ENCODE data around the gene CUBN.
A peak's percentile ranks its signal among the peaks of the same experiment; 100 is the strongest.

Gene CUBN

DNA sequence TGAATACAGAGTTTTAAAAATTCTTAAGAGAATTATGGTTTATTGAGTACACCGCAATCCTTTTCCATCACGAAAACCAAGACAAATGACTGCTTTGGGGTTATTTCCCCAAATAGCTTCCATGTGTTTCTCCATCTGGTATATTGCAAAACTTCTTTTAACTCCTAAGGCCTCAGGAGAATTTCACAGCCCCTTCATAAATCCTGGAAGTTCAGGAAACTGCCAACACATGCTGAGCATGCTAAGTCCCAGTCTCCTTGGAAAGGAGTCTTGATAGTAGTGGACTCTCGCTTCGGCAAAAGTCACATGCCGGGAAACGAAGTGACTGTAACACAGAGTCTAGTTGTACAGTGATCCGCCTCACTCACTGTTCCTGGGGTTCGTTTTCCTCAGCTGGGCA, 224.3 kb downstream of the CUBN start:
- no peak for DNase-seq

DNA sequence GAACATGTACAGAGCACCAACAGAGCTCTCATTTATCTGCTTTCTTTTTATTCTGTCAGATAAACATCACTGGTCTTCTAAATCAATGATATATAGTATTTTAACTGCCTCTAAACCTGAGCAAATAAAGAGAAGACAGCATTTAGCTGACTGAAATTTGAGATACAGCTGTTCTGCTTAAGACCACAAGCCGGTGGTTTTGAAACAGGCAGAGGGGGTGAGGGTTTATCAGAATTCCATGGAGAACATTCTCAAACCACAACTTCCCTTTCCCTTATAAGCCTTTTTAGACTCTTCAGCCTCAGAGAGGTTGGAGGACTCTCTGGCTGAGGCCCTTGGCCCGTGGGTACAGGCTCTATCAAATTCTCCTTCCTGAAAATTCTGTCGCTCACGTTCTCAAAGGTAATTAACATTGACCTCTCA, 225.0 kb downstream of the CUBN start:
- DNase-seq = no peak

DNA sequence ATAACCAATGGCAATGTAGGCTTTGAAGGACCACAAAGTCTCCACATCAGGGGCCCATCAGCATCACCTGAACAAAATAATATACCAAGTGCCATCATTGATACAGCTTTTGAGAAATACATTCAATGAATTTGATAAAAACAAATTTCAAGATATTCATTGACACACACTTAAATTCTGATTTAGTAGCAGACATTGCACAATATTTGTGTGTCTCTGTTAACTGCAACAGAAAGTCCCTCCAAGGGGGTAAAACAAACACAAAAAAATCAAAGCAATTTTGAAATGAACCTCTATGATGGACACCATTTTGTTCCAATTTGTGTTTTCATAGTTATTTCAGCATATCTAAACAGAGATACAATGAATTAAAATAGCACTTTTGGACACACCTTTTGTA, 225.6 kb downstream of the CUBN start:
- DNase-seq = no peak

DNA sequence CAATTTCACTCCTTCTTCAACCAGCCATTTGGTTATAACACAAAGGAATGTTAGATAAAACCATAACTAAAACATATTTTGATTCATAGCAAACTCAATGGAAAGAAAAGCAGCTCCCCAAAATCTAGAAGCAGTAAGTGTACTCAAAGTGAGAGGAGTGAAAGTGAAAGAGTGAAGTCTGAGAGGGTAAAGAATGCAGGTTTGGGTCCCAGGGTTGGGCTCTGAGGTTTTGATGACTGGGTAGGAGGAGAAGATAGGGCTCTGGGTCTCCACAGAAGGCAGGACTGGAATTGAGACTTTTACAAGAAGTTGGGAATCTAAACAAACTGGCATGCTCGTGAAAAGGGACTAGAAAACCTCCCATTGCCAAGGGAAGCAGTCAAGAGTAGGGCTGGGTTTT, 227.0 kb downstream of the CUBN start:
- DNase-seq = no peak

DNA sequence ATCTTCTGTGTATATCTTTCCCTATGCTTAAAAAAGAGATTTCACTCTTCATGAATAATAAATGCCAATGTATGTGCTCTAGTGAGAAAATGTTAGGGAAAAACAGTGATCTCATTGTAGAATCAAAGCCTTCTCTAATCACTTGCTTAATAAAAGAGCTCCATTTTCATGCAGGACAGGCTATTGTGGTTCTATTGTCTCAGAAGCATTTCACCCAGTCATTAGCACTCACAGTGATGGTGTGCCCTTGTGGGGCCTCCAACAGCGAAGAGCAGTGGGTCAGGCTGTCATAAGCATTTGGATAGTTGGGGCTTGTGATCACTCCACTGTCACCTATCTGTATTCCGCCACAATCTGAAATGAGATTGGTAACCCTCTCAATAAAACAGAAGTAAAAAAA, 228.5 kb downstream of the CUBN start:
- DNase-seq = no peak

DNA sequence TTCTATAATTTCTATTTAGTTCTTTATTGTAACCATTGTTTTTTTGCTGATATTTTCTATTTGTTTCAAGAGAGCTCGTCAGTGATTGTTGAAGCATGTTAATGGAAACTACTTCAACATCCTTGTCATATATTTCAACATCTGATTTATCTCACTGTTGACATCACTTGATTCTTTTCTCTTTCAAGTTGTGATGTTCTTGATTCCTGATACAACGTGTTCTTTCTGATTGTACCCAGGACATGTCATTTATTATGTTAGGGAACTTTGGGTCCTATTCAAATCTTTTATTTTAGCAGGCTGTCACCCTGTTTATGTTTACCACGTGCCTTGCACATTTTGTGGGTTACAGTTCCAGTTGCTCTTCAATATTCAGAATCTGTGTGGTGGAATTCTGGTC, 232.6 kb downstream of the CUBN start:
- DNase-seq = no peak

DNA sequence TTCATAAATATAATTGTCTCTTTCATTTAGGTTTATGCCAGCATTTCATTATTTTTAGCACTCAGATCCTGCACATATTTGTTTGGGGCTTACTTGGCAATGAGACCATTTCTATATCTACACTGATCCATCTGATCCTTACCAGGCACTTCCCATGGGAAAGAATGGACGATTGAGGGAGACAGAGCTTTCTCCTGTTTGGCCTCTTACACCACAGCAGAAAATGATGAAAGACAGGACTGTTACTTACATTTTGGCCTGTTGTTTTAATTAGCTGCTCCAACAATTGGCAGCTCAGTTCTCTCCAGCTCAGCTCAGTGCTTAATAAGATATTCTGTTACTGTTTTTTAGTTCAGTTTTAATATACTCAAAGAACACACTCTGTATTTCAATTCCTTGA, 234.8 kb downstream of the CUBN start:
- no peak for DNase-seq

GRCh38 chr10:16893664-16894063, 235.9 kb downstream of the CUBN start:
- DNase-seq = no peak

DNA sequence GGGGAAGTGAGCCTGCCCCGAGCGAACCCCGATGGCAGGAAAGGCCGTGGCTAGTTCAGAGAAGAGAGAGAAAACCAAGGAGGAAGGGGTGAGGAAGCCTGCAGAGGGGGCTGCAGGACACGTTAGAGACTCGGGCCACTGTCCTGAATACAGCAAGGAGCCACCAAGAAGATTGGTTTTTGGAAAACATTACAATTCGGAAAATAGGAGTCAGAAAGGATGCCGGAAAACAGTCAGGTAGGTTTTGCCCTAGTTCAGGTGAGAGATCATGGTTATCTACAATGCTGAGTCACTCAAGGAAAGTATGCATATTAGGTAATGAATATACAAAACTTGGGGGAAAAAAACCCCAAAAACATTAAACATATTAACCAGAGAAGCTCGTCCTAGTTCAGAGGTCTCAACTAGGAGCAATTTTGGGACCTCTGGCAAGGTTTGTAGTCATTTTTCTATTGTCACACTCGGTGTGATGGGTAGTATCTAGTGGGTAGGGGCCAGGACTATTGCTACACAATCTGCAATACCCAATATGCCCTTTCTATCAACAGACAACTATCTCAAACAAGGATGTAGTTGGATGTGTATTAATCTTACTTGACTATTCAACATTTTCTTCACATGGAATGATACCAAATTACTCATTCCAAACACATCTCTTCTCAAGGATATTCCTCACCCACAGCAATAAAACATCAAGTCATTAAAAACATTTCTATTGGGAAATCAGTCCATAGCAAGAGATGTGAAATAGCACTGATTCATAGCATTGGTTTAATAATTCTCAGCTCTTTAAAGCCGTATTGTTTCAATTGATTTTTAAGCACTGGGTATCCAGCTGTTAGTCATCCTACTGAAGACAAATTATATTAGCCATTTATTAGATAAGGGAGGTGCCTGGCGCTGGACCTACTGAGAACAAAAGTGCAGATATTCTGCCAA, 238.0 kb downstream of the CUBN start:
- DNase-seq = no peak

DNA sequence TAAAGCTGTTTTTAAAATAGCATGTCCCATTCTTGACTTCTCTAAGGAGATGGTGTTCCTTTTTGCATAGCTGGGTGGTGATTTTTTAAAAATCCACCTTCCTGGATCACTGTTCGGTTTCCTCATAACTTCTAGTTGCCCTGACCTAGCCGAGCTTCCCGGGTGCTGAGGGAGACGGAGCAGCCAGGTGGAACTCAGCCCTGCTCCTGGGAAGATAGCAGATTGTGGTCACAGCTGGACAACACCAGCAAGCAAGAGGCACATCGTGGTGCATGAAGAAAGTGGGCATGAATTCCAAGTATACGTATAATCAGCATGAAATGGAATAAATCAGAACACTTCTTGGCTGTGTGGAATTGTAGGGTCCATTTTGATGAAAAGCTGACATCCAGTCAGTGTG, 238.9 kb downstream of the CUBN start:
- DNase-seq = no peak

DNA sequence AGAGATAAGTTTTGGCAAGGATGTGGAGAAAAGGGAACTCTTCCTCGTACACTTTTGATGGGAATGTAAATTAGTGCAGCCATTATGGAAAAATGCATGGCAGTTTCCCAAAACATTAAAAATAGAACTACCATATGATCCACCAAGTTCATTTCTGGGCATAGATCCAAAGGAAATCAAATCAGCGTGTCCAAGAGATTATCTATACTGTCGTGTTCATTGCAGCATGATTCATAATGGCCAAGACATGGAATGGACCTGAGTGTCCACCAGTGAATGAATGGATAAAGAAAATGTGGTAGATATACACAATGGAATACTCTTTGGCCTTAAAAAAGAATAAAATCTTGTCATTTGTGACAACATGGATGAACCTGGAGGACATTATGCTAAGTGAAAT, 242.0 kb downstream of the CUBN start:
- DNase-seq = no peak

DNA sequence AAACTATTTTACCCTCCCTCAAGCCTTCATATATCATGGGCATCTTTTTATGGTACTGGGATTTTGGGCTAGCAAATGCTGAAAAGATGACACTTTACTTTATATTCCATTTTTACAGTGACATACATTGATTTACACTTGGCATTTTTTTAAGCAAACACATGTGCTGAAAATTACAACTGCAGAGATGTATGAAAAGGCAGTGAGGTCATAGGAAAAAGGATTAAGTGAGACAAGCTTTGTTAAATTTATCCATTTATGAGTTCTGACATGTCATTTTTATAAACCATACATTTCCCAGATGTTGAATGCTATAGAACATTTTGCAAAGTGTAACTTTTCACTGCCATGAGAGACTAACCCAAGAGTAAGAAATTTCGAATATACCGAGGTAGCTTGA, 243.6 kb downstream of the CUBN start:
- no peak for DNase-seq

- DNase-seq = no peak
These were observed 245.1 kb downstream of the CUBN start for GRCh38 chr10:16884497-16884896.

DNA sequence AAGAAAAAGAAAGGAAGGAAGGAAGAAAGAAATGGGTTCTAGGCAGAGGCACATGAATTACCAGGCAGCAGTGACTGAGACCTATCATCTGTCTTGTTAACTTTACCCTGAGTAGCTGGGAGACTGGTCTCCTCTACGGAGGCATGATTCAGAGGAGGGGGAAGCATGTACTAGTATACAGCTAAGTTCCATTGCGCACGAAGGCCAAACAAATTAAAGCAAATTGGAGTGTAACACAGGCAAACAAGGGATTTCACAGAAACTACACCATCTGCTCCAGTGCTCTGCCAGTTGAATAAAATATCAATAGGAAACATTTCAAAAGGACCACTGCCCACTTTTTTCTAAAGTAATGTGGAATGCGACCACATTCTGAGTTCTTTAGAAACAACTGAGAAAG, 246.5 kb downstream of the CUBN start:
- no peak for DNase-seq

- DNase-seq = no peak
These were observed 259.3 kb downstream of the CUBN start for GRCh38 chr10:16870331-16870730.

GRCh38 chr10:16867990-16868389, 261.6 kb downstream of the CUBN start:
- no peak for DNase-seq

- DNase-seq = no peak
These were observed 262.1 kb downstream of the CUBN start for GRCh38 chr10:16867556-16867955.

DNA sequence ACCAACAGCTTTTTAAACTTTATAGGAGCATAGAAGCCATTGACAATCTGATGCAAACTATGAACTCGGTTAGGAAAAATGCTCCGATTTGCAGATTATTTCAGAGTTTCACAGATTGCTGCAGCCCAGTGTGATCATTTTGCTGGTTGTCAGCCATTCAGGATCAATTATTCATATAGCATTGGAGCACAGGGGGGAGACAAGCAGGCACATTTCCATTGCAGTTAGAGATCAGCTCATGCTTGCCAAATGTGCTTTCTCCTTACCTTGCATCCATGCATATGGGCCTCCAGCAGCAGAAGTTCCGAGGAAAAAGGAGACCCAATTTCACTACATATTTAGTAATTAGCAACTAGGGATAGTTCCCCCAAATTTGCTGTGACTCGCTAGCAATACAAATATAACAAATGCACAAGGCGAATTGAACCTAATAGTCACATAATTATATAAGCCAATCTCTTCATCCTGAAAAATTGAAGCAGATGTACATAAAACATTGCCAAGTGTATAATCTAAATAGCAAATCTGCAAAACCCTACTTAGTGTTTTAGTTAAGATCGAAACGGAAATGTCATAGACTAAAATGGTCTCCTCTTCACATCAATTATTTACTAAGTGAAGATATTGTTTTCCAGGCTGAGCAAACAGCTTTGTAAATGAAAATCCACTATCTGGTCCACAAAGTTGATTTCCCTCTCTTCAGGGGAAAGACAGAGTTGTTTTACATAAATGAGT, 262.9 kb downstream of the CUBN start:
- no peak for DNase-seq

- DNase-seq = no peak
These were observed 263.8 kb downstream of the CUBN start for GRCh38 chr10:16865766-16866165.

DNA sequence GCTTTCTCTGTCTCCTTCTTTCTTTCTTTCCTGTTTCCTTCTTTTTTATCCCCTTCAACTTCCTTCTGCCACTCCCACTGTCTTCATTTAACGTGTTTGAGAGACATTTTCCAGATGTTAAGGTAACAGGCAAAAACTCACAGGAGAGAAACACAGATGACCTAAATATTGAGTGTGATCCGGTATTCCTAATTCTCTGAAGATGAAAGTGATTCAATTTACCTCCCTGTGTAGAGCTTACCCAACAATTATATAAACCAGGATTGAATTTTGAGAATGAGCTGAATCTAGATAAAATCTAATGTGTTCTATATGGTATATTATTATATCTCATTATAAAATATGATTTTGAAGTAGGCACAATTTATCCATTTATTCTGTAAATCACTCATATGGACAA, 265.8 kb downstream of the CUBN start:
- DNase-seq = no peak

- DNase-seq = no peak
These were observed 272.2 kb downstream of the CUBN start for GRCh38 chr10:16857419-16857818.

GRCh38 chr10:16856567-16856966, 273.0 kb downstream of the CUBN start:
- DNase-seq = peak; percentile 8

DNA sequence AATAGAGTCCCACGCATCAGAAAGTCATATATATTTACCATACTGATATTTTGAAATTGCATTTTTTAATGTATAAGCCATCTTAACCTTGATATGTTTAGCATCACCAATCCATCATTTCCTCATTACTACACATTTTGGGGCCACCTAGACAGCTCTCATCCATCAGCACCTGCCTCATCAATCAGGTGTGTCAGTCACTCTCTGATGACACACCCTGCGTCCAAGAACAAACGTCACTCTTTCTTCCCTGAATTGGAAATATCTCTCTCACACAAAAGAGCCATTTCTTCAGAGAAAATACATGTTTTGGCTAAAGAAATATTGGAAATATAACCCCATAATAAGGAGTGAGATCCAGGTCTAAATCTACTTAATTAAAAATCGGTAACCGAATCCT, 273.5 kb downstream of the CUBN start:
- no peak for DNase-seq

DNA sequence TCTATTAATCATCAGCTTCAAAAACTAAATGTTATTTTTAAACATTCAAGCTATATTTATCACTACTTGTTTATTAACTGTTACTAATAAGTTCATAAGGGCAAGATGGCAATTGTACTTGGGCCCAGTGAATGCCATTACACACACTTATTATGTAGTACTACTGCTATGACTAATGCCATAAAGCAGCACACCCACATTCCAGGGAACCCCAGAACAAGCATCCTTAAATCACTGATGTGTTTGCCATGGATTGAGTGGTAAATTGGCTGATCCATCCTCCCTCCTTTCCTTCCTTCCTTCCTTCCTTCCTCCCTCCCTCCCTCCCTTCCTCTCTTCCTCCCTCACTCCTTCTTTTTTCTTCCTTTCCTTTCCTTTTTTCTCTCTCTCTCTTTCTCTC, 275.0 kb downstream of the CUBN start:
- DNase-seq = no peak

All from NCI-H2081 treated with DMSO at 0.1 percent for 48 hours (cell line).